GM19193 (cell line): ENCODE data around the gene EMX1.

Source experiments
- POLR2A ChIP-seq: IDR thresholded peaks from 4 replicates; pipeline ENCODE4 v1.6.1; 2011; ENCODE audit not compliant: insufficient read depth, insufficient read length; ENCODE audit errors: extremely low read depth

Gene EMX1

DNA sequence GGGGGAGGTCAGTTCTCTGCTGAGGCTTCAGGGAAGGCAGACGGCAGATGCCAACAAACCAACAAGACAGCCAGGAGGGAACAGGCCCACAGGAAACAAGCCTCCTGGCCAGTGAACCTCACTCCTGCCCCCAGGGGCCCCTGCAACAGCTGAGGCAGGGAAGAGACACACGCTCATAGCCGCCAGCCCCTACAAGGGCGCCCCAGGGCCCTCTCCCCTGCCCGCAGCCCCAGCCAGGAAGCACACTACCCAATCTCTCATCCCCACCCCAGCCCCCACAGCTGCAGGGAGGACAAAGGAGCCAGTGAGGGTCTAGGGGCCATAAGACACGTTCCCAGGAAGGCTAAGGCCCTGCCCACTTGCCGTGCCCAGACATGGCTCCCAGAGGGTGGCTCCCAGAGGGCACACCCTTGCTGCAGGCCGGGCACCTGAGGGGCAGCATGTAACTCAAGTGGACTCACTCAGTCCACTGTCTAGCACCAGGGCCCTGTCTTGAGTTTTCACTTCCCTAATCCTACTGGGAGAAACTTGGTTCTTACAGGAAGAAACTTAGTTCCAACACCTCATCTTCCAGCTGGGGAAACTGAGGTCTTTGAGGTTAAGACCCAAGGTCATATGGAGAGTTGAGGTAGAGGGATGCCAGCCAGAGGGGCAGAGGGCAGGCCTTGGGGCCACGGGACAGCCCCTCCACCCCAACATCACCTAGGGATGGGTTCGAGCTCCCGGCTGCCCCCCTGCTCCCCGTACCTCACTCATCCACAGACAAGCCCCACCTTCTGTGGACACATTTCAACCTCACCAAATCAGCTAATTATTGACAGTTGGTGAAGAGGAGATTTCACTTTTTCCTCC is 37.3 kb downstream of the EMX1 start:
- no peak for TF ChIP-seq POLR2A

DNA sequence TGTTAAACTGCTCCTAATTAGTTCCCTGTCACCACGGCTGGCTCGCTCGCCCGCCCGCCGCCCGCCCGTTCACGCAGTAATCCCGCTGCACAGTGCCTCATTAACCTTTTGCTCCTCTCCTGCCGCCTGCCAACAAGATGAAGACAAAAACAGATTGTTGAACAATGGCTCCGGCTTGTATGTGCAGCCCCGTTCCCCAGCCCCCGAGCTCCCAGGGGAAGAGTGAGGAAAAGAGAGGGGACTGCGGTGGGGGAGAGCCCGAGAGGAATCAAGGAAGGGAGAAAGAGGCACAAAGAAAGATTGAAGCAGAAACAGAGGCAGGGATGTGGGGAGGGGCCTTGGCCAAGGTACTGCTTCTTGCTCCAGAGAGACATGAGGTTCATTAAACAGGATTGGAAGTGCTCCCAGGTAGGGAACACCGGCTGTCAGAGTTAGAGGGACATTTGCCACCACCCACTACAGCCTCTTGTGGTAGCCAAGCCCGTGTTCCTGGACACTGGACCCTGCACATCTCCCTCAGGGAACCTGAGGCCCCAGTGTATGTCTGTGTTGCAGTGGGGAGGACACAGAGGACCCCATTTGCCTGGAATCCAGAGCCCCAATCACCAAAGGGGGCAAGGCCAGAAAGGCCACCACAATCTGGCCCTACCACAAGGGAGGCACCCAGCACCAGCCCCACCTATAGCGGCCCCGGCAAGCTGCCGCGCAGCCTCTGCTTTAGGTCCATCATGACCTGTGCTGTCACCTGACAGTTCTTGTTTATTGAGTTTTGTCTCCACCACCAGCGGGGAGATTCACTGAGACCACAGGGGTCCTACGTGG is 38.1 kb downstream of the EMX1 start:
- TF ChIP-seq POLR2A = no peak

DNA sequence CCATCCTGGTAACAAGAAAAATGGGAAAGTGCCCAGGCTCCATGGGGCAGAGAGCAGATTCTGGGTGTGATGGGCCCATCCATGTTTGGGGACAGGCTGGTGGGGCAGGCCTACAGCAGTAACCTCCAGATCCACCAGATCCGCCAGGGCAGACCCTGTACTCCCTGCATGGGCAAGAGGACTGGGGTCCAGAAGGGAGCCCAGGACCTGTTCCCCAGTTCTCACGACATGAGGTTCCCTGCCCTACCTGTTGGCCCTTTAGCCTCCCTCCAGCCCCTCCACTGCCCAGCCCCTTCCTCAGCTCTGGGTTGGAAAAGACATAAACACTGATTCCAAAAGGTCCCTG is 38.7 kb downstream of the EMX1 start:
- no peak for TF ChIP-seq POLR2A

DNA sequence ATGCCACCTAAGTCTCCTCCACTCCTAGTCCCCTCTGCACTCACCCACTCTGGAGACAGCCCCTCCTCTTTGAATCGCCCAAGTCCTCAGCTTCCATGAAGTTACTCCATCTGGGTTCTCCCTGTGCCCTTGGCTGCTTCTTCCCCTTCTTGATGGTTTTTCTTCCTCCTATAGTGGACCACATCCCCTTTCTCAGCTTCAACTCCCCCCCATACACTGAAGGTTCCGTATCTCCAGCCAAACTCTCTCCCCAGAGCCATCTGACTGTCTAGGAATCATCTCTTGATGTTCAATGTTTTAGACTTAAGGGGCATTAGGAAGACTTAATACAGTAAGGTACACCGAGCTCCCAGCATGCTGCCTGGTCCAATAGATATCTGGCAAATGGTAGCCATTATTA is 39.6 kb downstream of the EMX1 start:
- TF ChIP-seq POLR2A = no peak

DNA sequence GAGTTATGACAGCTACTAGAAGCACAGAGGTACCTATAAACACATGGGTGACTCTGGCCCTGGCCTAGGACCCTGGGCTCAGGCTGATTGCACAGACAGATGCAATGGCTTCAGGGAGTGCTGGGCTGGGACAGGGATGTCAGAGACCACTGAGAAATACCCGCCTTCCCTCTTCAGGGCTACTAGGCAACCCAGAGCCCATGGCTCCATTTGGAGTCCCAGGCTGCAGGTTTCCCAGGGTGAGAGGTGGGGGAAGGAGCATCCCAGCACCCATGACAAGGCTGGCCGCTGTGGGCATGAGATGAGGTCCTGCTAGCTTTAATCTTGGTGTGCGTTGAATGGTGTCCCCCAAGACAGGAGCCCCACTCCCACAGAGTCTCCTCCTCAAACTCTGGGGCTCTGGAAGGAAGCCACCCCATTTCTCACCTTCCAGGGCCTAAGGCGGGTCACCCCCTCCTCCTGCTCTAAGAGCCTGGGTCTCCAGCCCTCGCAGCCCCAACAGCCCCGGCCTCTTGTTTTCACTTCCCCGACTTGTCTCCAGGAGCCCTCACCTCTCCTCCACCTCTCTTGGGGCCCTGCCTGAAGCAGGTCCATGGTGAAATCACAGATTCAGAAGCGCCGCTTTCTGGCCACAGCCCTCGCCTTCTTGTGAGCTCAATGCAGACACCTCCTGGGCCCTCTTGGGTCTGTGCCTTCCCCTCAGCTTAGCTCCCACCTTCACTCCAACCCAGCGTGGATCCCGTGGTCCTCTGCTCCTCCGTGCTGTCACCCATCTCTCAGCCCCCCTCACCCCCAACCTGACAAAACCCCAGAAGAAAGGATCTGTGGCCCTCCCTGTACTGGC is 41.4 kb downstream of the EMX1 start:
- TF ChIP-seq POLR2A = no peak

DNA sequence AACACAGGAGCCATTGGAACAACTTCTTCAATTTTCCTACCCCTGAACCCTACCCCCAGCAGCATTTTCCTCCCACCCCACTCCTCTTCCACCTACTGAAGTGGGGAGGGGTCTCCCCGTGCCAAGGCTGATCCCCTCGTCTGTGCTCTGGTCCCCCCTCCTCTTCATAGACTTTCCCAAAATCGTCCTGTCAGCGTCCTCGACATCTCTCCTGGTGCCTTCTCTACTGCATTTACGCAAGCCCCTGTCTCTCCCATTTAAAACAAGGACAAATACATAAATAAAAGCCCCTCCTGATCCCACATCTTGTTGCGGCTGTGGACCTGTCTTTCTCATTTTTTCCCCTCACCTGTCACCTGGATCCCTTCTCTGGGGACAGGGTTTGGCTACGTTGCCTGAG is 42.2 kb downstream of the EMX1 start:
- TF ChIP-seq POLR2A = no peak

DNA sequence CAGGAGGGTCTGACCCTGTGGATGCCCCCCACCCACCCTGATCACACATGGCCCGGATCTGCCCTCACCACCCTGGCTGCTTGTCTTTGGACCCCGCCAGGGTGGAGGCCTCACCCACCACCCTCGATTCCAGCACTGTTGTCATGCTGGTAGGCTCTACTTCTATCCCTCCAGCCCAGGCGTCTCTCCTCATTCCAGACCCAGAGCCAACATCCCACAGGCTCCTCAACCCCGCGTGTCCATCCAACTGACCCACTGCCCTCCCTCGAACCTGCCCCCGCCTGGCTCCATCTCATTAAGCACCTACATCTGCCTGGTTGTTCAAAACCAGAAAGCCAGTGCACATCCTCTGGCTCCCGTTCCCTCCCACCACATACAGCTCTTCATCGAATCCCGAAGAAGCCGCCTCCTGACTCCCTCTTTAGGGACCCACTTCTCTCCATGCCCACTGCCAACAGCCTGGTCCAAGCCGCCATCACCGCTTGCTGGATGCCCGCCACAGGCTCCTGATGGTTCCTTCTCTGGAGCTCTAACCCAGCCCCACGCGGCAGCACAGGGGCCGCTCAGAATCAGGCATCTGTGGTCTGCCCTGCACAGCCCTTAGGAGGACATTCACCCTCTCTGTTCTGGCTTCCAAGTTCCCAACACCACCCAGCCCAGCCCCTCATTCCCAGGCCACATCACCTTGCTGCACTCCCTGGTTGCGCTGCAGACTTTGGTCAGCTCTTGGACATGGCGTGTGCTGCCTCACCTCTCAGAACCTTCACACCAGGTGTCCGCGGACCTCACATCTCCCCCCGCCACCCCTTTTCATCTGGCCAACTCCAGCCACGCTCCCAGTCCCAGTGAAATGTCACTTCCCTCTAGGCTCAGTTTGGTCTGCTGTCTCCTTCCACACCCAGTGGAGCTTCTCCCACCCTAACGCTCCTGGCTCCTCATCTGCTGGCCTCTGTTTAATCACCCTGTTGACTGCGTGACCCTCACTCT is 43.0 kb downstream of the EMX1 start:
- no peak for TF ChIP-seq POLR2A

DNA sequence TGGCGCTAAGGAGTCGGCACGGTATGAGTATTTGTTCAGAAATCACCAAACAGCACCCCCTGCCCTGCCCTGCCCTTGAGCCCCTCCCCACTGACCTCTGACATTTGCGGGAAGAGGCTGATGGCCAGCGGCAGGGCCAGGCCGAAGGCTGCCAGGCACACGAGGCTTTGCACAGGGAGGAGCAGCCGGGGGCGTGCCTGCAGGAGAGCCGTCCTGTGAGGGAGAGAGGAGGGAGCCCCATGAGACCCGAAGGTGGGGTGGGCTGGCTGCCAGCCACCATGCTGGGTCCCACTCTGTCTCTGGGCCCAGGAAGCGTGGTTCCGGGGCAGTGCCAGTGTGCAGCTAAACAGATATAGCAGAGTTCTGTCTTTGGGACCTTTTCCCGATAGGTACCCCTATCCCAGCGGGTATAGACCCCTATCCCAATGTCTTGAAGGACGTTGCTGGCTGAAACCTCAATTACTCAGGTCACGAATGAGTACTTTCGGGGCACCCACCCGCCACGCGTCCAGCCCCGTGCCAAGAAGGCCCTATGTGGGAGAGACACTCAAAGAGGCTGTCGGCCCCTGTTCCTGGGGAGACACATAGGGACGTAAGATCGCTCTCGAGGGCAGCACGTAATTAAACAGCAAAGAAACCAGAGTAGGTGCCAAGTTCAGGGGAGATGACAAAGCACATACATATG is 43.9 kb downstream of the EMX1 start:
- no peak for TF ChIP-seq POLR2A

DNA sequence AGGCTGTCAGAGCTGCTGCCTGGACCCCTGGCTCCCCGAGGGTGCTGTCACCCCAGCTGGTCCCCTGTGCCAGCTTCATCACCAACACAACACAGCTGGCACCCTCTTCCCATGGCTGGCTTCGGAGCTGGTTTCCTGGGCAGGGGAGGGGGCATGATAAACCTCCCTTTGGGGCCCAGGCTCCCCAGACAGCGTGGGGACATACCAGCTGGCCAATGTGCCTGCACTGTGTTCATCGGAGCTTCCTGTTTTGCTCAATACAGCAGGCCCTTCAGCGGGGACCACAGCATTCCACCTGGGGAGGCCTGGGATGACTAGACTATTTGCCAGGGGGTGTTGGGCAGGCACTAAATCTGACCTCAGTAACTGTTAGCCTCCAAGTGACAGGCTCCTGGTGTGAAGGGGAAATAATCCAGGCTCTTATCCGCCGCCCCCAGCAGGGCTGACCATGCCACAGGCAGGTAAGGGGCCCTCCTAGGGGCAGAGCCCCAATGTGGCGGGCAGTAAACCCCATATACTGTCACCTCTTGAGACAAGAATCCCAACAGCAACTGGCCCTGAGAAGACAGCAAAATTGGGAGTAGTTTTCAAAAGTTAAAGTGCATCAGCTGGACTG is 44.6 kb downstream of the EMX1 start:
- no peak for TF ChIP-seq POLR2A

DNA sequence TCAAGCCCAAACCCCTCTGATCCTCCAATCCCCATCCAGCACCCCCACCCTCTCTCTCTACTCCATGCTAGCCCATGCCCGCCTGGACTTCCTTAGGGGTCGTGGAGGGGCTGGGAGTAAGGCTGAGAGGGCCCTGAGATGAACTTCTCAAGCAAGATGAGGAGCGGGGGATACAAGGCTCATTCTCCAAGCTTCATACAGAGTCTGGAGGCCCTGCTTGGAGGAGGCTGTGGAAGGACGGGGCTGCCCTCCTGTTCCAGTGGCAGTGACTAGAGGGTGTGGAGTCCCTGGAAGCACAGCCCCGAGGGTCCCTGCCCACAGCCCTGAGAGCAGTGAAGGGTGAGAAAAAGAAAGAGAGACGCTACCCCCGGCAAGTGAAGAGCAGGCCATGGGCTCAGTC is 45.6 kb downstream of the EMX1 start:
- TF ChIP-seq POLR2A = no peak

DNA sequence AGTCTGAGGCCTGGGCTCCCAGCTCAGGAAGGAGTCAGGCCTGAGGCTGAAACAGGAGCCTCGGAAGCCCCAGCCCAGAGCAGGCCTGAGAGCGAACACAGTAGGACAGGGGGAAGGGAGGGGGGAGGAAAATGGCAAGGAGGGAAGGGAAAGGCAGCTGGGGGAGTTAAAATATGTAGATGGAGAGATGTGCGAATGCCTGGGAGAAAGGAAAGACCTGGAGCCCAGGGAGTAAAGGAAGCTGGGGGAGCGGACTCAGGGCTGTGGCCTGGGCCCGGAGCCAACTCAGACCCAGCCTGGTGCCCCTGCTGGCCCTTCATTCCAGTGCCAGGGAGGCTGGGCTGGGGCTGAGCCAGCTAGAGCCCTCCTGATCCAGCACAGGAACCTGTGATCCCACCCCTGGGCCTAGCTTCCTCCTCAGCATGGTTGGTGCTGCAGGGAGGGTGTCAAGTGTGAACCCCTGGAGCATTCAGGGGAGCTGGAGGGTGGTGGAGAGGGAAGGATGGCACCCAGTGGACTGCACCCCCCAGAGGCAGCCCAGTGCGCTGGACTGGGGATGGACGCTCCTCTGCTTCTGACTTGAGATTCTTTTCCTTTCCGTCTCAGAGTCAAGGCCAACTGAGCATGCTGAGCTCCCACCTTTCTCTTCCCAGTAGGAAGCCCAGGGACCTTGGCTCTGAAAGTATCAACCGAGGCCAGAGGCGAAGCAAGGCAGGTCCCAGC is 46.3 kb downstream of the EMX1 start:
- TF ChIP-seq POLR2A = no peak

DNA sequence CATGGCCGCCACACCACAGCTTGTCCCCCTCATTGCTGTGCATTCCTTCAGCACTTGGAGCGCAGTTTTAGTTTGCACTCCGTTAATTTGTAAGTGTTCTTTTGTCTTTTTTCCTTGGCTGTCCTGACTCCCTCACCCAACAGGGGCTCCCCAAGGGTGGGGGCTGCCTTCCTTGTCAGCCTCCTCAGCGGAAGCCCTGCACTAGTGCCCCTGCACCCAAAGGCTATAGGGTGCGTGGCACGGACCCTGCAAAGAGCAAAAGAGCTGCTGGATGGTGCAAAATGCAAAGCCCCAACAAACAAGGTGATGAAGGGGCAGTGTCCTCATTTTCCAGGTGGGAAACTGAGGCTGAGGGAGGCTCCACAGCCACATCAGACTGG is 46.8 kb downstream of the EMX1 start:
- no peak for TF ChIP-seq POLR2A
